Germinal center (tissue), 1 donor: ENCODE results near the gene TGFB3.
"Not testable (repeated sequence)": the region's sequence is repeated elsewhere in the genome, so short reads cannot be mapped to it uniquely, and the experiment has no call there.

Experiments used
- DNase-seq: peaks from one replicate; pipeline ENCODE4 v3.0.0; 2012; ENCODE audit warnings: mixed read lengths, low spot score

The TGFB3 gene

GRCh38 chr14:75981426-75982265 lies at the start of gene TGFB3:
Gene TGFB3, minus strand, starts transcription at chr14:75981995. Its CDS starts 1,102 bp downstream, at chr14:75980893.
- peak; percentile 50 for DNase-seq

- no peak for DNase-seq
Measured at GRCh38 chr14:76024211-76024907, 42.6 kb upstream of the TGFB3 start.

- no peak for DNase-seq
Measured at GRCh38 chr14:76023757-76024156, 42.0 kb upstream of the TGFB3 start.

GRCh38 chr14:76022991-76023390 lies 41.2 kb upstream of the TGFB3 start:
- no peak for DNase-seq

- DNase-seq = no peak
Measured at GRCh38 chr14:76019676-76020075, 37.9 kb upstream of the TGFB3 start.

GRCh38 chr14:76015668-76016067 lies 33.9 kb upstream of the TGFB3 start:
- no peak for DNase-seq

GRCh38 chr14:76015191-76015590 lies 33.4 kb upstream of the TGFB3 start:
- DNase-seq = no peak

GRCh38 chr14:76012354-76012753 lies 30.6 kb upstream of the TGFB3 start:
- DNase-seq = no peak

- no peak for DNase-seq
Measured at GRCh38 chr14:76011930-76012329, 30.1 kb upstream of the TGFB3 start.

- DNase-seq = not testable (repeated sequence)
Measured at GRCh38 chr14:76009627-76010026, 27.8 kb upstream of the TGFB3 start.

- DNase-seq = no peak
Measured at GRCh38 chr14:76007852-76008251, 26.1 kb upstream of the TGFB3 start.

GRCh38 chr14:76007379-76007778 lies 25.6 kb upstream of the TGFB3 start:
- DNase-seq = no peak

- DNase-seq = no peak
Measured at GRCh38 chr14:76006253-76006652, 24.5 kb upstream of the TGFB3 start.

GRCh38 chr14:76002383-76002782 lies 20.6 kb upstream of the TGFB3 start:
- DNase-seq = no peak

GRCh38 chr14:75999511-76000190 lies 17.9 kb upstream of the TGFB3 start:
- no peak for DNase-seq

- no peak for DNase-seq
Measured at GRCh38 chr14:75996488-75996887, 14.7 kb upstream of the TGFB3 start.

GRCh38 chr14:75995372-75996041 lies 13.7 kb upstream of the TGFB3 start:
- no peak for DNase-seq

- DNase-seq = no peak
Measured at GRCh38 chr14:75993567-75994041, 11.8 kb upstream of the TGFB3 start.

- DNase-seq = no peak
Measured at GRCh38 chr14:75991753-75992152, 10.0 kb upstream of the TGFB3 start.

GRCh38 chr14:75990297-75990696 lies 8.5 kb upstream of the TGFB3 start:
- DNase-seq = no peak

GRCh38 chr14:75989134-75989533 lies 7.3 kb upstream of the TGFB3 start:
- no peak for DNase-seq
